Progenitor cell of endocrine pancreas (in vitro differentiated cells): Measurements from ENCODE around the gene SEZ6L. TPM values are rescaled to one million over a fixed set of nuclear protein-coding genes. Genes with fewer than 3 reads are reported as not detected.

Experiments used
- DNase-seq: peaks from one replicate; pipeline ENCODE4 v3.0.0; 2021; ENCODE audit warnings: low spot score; ENCODE audit not compliant: unreplicated experiment
- H3K27ac Mint-ChIP-seq: 2 replicates; pipeline ENCODE4 v1.8.0; 2021; ENCODE audit warnings: mild to moderate bottlenecking, moderate library complexity, mixed read lengths
- H3K27me3 Mint-ChIP-seq: 2 replicates; pipeline ENCODE4 v1.8.0; 2021; ENCODE audit warnings: mixed read lengths
- H3K36me3 Mint-ChIP-seq: 2 replicates; pipeline ENCODE4 v1.8.0; 2022; ENCODE audit warnings: mixed read lengths; ENCODE audit not compliant: insufficient read depth
- H3K4me1 Mint-ChIP-seq: 2 replicates; pipeline ENCODE4 v1.8.0; 2021; ENCODE audit warnings: low read depth, mixed read lengths
- H3K4me3 Mint-ChIP-seq: 2 replicates; pipeline ENCODE4 v1.8.0; 2021; ENCODE audit warnings: low read depth, mild to moderate bottlenecking, moderate library complexity, mixed read lengths
- H3K9me3 Mint-ChIP-seq: 2 replicates; pipeline ENCODE4 v1.8.0; 2021; ENCODE audit warnings: low read depth, mixed read lengths
- CTCF ChIP-seq: fragments of 200-600 bp; sonication (generic); IDR thresholded peaks from one replicate; pipeline ENCODE4 v1.5.0; 2021; ENCODE audit warnings: antibody characterized with exemption, mild to moderate bottlenecking; ENCODE audit not compliant: unreplicated experiment
- total RNA-seq: library from RNA; stranded (reverse); gene quantifications from 2 replicates; pipeline ENCODE4 v1.2.1, GENCODE V29; 2021

The SEZ6L gene
- total RNA-seq, 1 donor from 2014 or later, result 26.2 TPM

DNA sequence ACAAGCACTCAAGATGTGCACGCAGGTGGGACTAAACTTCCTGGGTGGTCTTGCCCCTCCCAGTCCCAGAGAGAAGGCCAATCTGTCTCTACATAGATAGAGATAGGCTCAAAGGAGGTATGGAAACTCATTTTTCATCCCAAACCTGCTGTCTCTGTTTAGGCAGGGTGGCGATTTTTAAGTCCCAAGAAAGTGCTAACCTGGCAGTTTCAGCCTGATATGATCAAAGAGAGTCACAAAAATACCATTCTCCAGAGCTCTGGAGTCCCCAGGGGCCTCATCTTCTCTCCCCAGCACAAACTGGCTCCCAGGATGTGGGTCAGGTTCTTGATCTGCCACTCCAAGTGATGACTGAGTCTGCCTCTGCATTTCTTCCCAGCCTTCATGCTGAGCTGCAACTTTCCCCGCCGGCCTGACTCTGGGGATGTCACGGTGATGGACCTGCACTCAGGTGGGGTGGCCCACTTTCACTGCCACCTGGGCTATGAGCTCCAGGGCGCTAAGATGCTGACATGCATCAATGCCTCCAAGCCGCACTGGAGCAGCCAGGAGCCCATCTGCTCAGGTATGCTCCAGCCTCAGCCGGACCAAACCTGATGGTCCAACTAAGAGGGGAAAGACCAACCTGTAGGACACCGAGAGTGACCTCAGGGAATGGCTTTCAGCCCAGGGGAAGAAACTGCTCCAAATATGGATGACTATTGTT is 129.5 kb downstream of the SEZ6L start:
- Mint-ChIP-seq H3K27ac (no peak overlapping the region), H3K27me3 (peaks cover 5% of the 10 kb centered on the region), H3K9me3 (no peaks in the 10 kb centered on the region), H3K4me3 (no peak overlapping the region), H3K36me3 (no peaks in the 10 kb centered on the region), H3K4me1 (no peaks in the 10 kb centered on the region)
- no peak for DNase-seq
- TF ChIP-seq CTCF, result no peak

DNA sequence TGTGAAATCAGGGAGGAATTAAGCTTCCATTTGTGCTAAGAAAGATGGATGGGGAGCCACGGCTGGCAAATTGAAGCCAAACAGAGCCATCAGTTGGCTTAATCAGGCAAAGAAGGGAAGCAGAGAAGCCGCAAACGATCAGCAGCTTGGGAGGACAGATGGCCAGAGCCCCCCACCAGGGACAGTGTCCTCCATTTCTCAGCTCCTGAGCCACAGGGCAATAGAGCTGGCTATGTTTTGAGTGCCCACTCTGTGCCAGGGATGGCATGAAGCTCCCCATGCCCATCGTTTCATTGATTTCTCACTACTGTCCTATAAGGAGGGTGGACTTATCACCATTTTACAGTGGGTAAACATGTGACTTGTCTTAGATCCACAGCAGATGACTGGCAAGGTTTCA is 133.5 kb downstream of the SEZ6L start:
- H3K9me3 Mint-ChIP-seq, result no peaks in the 10 kb centered on the region
- no peak overlapping the region for H3K4me3 Mint-ChIP-seq
- H3K36me3 Mint-ChIP-seq, result no peaks in the 10 kb centered on the region
- H3K27me3 Mint-ChIP-seq, result peaks cover 5% of the 10 kb centered on the region
- no peaks in the 10 kb centered on the region for H3K4me1 Mint-ChIP-seq
- no peak for DNase-seq
- no peak for TF ChIP-seq CTCF
- no peak overlapping the region for H3K27ac Mint-ChIP-seq

DNA sequence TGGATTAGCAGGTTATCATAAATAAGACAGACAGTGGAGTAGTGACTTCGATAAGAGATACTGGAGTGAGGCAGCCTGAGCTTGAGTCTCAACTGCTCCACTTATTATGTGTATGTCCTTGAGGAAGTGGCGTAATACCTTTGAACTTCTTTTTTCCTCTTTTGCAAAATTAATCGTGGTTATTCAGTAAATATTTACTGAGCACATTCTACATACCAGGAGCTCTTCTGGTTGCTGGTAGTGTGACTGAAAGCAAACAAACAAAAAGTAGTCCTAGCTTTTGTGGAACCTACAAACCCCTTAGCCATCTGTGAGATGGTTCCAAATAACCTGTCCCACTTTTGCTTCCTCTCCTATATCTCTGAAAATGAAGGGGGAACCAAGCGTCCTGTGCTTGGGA is 134.2 kb downstream of the SEZ6L start:
- Mint-ChIP-seq H3K9me3 (peaks cover 2% of the 10 kb centered on the region), H3K36me3 (no peaks in the 10 kb centered on the region), H3K4me1 (no peaks in the 10 kb centered on the region), H3K27ac (no peak overlapping the region), H3K4me3 (no peak overlapping the region), H3K27me3 (peaks cover 4% of the 10 kb centered on the region)
- TF ChIP-seq CTCF, result no peak
- DNase-seq, result no peak

GRCh38 chr22:26304730-26305129 is 135.5 kb downstream of the SEZ6L start:
- H3K9me3 Mint-ChIP-seq, result peaks cover 2% of the 10 kb centered on the region
- no peak for DNase-seq
- no peak for TF ChIP-seq CTCF
- no peak overlapping the region for H3K27ac Mint-ChIP-seq
- H3K4me1 Mint-ChIP-seq, result no peaks in the 10 kb centered on the region
- H3K4me3 Mint-ChIP-seq, result no peak overlapping the region
- no peaks in the 10 kb centered on the region for H3K36me3 Mint-ChIP-seq
- H3K27me3 Mint-ChIP-seq, result no peaks in the 10 kb centered on the region

DNA sequence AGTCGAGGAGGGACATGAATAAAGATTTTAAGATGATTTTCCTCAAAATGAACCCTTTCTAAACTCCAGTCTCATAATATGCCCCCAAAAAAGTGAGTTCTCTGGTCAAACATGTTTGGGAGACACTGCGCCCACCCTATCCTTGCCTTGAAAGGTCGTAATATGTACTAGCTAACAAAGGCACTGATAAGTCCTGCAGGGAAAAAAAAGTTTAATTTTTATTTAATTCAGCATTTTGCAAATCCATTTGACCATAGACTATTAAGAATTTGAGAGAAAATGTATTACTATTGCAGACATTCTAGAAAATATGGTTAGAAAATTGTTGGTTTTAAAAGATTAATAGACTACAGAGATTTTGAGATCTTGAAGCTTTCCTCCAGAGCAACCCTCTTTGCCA is 139.2 kb downstream of the SEZ6L start:
- TF ChIP-seq CTCF, result no peak
- Mint-ChIP-seq H3K9me3 (peaks cover 2% of the 10 kb centered on the region), H3K27ac (no peak overlapping the region), H3K27me3 (no peaks in the 10 kb centered on the region), H3K4me3 (no peak overlapping the region), H3K4me1 (no peaks in the 10 kb centered on the region), H3K36me3 (no peaks in the 10 kb centered on the region)
- DNase-seq, result no peak
